H7 (cell line): ENCODE results near the gene GSE1. TPM values are rescaled to one million over a fixed set of nuclear protein-coding genes. Genes with fewer than 3 reads are reported as not detected.
"Not testable (repeated sequence)": the region's sequence is repeated elsewhere in the genome, so short reads cannot be mapped to it uniquely, and the experiment has no call there.

ENCODE experiments used
- DNase-seq: peaks from one replicate; pipeline ENCODE4 v3.0.0; 2012
- H3K27me3 ChIP-seq: 2 replicates; pipeline ENCODE4 v1.6.0; 2011; ENCODE audit warnings: mild to moderate bottlenecking, low read length; ENCODE audit not compliant: control insufficient read depth, insufficient read depth
- H3K36me3 ChIP-seq: replicated peaks from 2 replicates; pipeline ENCODE4 v1.5.1; 2011; ENCODE audit warnings: low read length; ENCODE audit not compliant: control insufficient read depth, insufficient read depth
- H3K4me3 ChIP-seq: 2 replicates; pipeline ENCODE4 v1.5.1; 2011; ENCODE audit warnings: low read depth, mild to moderate bottlenecking, control low read depth, low read length, moderate library complexity; ENCODE audit not compliant: insufficient read depth
- total RNA-seq: library from RNA; depleted of rRNA; stranded (reverse); fragments of >200 nt; shearing (Covaris generic); gene quantifications from 2 replicates; pipeline ENCODE4 v1.2.3, GENCODE V29; 2014

The GSE1 gene
- total RNA-seq, 1 experiment from 2014 or later = 52.5 TPM

GRCh38 chr16:85580684-85581083 lies 32.4 kb upstream of the GSE1 start:
- Histone ChIP-seq H3K36me3 (no peaks in the 10 kb centered on the region), H3K27me3 (peaks cover 7% of the 10 kb centered on the region; the same call in 1 of the 2 replicates), H3K4me3 (no peak overlapping the region)
- no peak for DNase-seq

DNA sequence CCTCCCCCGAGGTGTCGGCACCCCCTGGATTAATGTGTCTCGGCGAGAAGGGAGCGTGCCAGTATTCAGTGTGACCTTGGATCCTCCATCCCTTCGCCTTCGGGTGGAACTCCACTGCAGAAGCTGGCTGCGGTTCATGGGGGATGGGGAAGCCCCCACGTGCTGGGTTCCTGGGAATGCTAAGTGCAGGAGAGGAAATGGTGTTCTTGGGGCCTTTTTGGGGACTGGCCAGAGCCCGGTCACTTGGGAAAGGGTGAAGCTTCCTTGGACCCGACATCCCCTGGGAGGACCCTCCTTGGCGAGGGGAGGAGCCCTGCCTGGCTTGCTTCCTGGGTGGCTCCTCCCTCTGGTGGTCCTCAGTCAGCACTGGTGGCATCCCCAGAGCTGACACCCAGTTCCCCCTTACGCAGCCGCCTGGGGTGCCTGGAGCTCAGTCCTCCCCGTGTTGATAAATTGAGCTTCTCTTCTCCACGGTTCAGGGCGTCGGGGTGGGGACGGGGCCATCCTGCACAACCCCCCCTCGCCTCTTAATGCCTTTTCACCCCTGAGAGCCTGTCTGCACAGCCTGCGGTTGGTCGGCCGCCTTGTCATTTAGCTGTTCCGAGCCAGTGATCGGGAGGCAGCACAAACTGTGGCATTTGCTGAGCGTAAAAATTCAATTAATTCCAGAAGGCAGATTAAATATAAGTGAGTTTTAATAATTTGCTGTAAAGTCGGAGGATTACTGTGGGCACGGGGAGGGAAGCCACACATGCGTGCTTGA lies 30.7 kb upstream of the GSE1 start:
- peak; percentile 65 for DNase-seq
- Histone ChIP-seq H3K36me3 (no peaks in the 10 kb centered on the region), H3K4me3 (no peak overlapping the region), H3K27me3 (peaks cover 7% of the 10 kb centered on the region; the same call in 1 of the 2 replicates)

DNA sequence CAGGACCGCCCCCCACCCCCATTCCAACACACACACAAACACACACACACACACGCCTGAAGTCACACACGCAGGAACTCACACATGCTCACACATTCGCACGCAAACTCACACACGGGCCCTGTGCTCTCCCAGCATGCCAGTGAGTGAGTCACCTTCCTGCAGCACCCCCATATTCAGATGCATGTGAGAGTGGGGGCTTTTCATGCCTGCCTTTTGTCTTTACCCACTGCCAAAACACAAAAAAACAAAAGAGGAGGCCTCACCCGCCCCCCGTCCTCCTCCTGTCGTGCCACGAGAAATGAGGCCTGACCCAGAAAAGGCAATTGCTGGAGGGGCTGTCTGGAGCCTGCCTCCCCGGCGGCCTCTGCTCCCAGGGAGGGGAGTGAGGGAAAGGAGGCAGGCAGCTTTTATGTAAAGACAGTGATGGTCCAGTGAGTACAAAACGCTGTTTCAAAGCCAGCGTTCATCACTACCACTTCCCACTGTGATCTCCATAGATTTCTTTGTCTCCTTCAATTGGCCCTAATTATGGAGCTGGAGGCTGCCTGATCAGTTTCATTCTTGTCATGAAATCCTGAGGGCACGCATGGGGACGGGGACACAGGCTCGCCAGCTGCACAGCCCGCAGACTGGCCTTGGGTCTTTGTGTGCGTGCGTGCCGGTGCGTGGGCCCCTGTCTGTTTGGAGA lies 29.5 kb upstream of the GSE1 start:
- Histone ChIP-seq H3K4me3 (no peak overlapping the region), H3K27me3 (peaks cover 7% of the 10 kb centered on the region; the same call in 1 of the 2 replicates), H3K36me3 (no peaks in the 10 kb centered on the region)
- peak; percentile 84 for DNase-seq

DNA sequence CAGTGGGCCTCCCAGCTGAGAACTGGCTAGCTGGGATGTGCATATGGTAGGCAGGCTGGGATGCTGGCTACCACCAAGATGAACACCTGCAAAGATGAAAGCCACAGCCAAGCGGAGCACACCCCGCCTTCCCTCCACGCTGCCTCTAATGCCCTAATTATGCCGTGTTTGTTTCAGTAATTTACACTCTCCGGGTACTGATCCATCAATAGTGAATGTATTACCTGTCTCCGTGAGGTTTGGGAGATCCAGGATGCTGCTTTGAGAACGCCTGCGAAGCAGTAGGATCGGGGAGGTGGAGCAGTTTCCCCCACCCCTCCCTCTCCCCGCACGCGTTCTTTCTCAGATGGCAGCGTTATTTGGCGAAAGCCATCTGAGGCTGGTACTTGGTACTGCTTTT lies 28.9 kb upstream of the GSE1 start:
- H3K27me3 ChIP-seq = peaks cover 7% of the 10 kb centered on the region; the same call in 1 of the 2 replicates
- H3K36me3 ChIP-seq = no peaks in the 10 kb centered on the region
- no peak overlapping the region for H3K4me3 ChIP-seq
- DNase-seq = no peak

- DNase-seq = no peak
- H3K36me3 ChIP-seq = no peaks in the 10 kb centered on the region
- H3K4me3 ChIP-seq = no peak overlapping the region
- peaks cover 6% of the 10 kb centered on the region; the same call in 1 of the 2 replicates for H3K27me3 ChIP-seq
These were observed 28.3 kb upstream of the GSE1 start for GRCh38 chr16:85584819-85585282.

DNA sequence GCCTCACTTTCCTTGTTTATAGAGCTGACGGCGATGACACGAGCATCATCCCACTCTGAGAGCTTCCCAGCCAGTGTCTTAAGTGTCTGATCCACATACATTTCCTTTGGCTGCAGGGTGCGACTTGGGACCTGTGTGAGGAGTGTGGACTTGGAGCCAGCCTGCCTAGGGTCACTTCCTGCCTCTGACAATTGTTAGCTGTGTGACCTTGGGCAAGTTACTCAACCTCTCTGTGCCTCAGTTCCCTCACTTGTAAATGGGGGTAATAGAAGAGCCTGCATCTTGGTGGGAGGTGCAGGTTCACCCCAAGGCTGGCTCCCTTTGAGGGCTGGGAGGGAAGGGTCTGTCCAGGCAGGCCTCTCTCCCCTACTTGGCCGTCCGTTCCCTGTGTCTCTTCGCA lies 27.4 kb upstream of the GSE1 start:
- Histone ChIP-seq H3K36me3 (no peaks in the 10 kb centered on the region), H3K4me3 (no peak overlapping the region), H3K27me3 (peaks cover 4% of the 10 kb centered on the region; the same call in 1 of the 2 replicates)
- DNase-seq = no peak

GRCh38 chr16:85586380-85587104 lies 26.6 kb upstream of the GSE1 start:
- Histone ChIP-seq H3K36me3 (no peaks in the 10 kb centered on the region), H3K4me3 (no peak overlapping the region), H3K27me3 (peaks cover 4% of the 10 kb centered on the region; the same call in 1 of the 2 replicates)
- no peak for DNase-seq

- H3K4me3 ChIP-seq = no peak overlapping the region
- no peaks in the 10 kb centered on the region for H3K36me3 ChIP-seq
- peaks cover 4% of the 10 kb centered on the region; the same call in 1 of the 2 replicates for H3K27me3 ChIP-seq
- no peak for DNase-seq
These were observed 25.2 kb upstream of the GSE1 start for GRCh38 chr16:85587762-85588556.

DNA sequence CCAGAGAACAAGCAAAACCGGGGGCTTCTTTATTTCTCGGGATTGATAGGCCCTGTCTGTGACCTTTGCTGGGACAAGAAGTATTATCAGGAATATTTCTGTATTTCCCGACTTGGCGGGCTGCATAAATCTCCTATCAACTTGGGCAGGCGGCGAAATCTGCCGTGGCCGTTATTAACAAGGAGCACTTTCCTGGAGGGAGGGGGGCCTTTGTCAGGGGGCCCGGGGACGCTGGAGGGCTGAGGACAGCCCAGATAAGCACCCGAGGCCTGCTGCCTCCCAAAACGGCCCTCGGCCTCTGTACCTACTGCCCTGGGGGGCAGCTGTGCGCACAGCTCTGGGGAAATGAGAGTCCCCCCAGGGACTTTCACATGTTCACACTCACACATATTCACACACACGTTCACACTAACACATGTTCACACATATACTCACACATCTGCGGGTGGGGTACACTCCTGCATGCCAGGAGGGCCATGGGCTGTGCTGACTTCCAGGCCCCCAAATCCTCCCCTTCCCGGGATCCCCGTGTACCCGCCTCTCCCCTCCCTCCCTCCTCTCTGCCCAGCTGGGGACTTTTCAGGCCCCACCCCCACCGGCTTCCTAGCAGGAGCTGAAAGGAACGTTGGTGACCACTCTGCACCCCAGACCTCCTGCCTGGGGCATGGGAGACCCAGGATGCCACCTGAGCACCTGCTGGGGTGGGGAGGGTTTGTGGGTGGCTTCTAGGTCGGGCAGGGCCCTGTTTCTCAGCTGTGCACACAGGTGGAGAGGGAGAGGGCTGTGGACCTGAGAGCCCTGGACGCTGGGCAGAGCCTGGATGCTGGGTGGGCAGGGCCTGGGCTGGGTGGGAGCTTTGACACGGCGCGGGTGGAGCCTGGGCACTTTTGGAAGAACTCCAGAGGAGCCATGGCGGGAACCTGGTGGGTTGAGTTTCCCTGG lies 24.3 kb upstream of the GSE1 start:
- no peak for DNase-seq
- H3K4me3 ChIP-seq = no peak overlapping the region
- H3K36me3 ChIP-seq = no peaks in the 10 kb centered on the region
- peaks cover 4% of the 10 kb centered on the region; the same call in 1 of the 2 replicates for H3K27me3 ChIP-seq

- Histone ChIP-seq H3K36me3 (no peaks in the 10 kb centered on the region), H3K4me3 (no peak overlapping the region), H3K27me3 (no peaks in the 10 kb centered on the region)
- no peak for DNase-seq
These were observed 23.2 kb upstream of the GSE1 start for GRCh38 chr16:85589688-85590505.

GRCh38 chr16:85590506-85590832 lies 22.7 kb upstream of the GSE1 start:
- DNase-seq = no peak
- no peak overlapping the region for H3K4me3 ChIP-seq
- H3K36me3 ChIP-seq = no peaks in the 10 kb centered on the region
- H3K27me3 ChIP-seq = no peaks in the 10 kb centered on the region

DNA sequence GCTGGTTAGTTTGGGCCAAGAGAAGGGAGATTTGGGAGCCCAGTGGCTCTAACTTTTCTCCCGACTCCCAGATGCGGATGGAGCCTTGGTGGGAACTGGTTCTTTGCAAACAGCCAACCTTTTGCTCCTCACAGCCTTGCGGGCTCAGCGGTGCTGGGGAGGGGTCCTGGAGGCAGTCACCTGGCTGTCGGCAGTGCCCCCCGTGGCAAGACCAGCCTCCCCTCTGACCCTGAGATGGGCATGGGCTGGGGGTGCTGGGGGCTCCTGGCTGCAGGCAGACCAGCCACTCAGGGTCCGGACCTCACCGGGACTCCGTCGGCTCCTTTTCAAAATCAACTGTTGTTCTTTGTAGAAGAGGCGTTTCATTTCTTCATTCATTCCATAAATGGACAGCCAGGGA lies 21.7 kb upstream of the GSE1 start:
- no peak for DNase-seq
- no peaks in the 10 kb centered on the region for H3K27me3 ChIP-seq
- H3K36me3 ChIP-seq = no peaks in the 10 kb centered on the region
- no peak overlapping the region for H3K4me3 ChIP-seq

DNA sequence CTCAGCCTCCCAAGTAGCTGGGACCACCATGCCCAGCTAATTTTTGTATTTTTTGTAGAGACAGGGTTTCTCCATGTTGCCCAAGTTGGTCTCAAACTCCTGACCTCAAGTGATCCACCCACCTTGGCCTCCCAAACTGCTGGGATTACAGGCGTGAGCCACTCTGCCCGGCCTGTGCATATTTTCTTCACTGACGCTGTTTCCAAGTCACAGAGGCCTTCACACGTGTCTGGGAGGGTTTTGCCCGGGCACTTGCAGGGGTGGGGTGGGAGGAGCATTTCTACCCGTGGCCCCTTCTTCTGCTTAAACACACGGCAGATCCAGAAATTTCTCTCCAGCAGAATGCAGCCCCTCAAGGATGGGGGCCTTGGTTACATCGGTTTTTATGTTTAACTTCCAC lies 20.8 kb upstream of the GSE1 start:
- not testable (repeated sequence) for H3K4me3 ChIP-seq, DNase-seq, H3K36me3 ChIP-seq, H3K27me3 ChIP-seq
